ENCODE data around the gene OXLD1.
"Not testable (repeated sequence)": the region's sequence is repeated elsewhere in the genome, so short reads cannot be mapped to it uniquely, and the experiment has no call there.

The OXLD1 gene

DNA sequence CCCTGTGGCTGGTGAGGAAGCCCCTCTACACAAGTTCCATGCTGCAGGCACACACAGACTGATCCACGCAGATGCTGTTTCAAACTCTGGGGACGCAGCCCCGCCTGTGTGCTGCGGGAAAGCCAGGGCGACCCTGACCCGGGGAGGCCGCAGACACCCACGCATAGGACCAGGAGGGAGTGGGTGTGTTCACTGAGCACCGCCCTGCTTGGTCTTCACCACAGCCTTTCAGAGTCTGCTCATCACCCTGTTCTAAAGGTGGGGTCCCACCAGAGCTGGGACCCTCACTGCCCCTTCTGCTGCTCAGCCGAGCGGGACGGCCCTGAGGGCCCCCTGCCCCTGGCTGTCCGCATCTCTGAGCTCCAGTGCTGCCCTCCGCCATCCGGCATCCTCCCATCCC lies 21.9 kb downstream of the OXLD1 start:
- DNase-seq, result no peak
- TF ChIP-seq POLR2A (IDR thresholded peaks at IDR 0.05; ENCODE audit: low read length) (no peak), GATA1 (IDR thresholded peaks at IDR 0.05; ENCODE audit: low read depth, low read length) (no peak)

DNA sequence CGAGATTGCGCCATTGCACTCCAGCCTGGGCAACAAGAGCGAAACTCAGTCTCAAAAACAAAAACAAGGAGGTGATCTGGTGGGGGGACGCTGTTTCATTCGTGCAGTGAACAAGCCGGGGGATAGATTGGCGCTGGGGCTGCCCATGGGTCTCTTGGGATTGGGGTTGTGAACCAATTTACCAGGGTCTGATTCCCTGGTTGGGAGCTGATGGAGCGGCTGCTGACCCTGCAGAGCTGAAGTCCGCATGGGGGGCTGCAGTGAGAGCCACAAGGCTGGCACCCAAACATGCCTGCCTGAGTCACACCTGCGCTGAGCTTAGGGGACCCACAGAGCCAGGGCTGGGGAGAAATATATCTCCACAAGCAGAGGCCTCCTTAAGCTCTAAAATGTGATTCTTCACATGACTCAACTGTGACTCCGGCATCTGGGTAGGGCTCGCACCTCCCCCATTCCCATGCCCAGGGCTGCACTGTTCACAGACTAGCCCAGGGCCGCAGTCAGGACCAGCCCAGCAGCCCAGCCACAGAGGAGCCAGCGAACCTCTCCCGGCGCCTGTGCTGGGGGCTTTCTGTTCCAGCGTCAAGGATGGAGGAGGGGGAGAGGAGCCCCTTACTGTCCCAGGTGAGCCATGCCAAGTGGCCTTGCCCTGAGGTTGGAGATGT lies 24.4 kb downstream of the OXLD1 start:
- TF ChIP-seq POLR2A (IDR thresholded peaks at IDR 0.05; ENCODE audit: low read length) (no peak), GATA1 (IDR thresholded peaks at IDR 0.05; ENCODE audit: low read depth, low read length) (no peak)

DNA sequence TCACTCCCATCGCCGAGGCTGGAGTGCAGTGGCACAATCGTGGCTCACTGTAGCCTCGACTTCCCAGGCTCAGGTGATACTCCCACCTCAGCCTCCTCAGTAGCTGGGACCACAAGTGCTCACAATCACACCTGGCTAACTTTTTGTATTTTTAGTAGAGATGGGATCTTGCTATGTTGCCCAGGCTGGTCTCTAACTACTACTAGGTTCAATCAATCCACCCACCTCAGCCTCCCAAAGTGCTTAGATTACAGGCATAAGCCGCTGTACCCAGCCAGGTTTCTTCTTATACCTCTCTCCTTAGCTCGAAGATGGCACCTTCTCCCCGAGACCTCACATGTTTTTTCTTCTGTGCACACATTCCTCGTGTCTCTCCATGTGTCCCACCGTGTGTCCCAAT lies 26.4 kb downstream of the OXLD1 start:
- TF ChIP-seq GATA1 (IDR thresholded peaks at IDR 0.05; ENCODE audit: low read depth, low read length) (no peak), POLR2A (IDR thresholded peaks at IDR 0.05; ENCODE audit: low read length) (no peak)
- DNase-seq, result no peak

More for the DNA sequence above, 24.4 kb downstream of the OXLD1 start:
- DNase-seq, result peak in 1 of 2 experiments; percentile 28

DNA sequence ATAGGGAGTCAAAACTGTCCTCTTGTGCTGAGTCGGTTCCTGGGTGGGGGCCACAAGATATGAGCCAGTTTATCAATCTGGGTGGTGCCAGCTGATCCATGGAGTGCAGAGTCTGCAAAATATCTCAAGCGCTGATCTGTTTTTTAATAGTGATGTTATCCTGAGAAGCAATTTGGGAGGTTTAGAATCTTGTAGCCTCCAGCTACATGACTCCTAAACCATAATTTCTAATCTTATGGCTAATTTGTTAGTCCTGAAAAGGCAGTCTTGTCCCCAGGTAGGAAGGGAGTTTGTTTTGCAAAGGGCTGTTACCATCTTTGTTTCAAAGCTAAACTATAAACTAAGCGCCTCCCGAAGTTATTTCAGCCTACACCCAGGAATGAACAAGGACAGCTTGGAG lies 27.7 kb downstream of the OXLD1 start:
- TF ChIP-seq GATA1 (IDR thresholded peaks at IDR 0.05; ENCODE audit: low read depth, low read length) (no peak), POLR2A (IDR thresholded peaks at IDR 0.05; ENCODE audit: low read length) (no peak)
- peak; percentile 43 to 64 for DNase-seq

DNA sequence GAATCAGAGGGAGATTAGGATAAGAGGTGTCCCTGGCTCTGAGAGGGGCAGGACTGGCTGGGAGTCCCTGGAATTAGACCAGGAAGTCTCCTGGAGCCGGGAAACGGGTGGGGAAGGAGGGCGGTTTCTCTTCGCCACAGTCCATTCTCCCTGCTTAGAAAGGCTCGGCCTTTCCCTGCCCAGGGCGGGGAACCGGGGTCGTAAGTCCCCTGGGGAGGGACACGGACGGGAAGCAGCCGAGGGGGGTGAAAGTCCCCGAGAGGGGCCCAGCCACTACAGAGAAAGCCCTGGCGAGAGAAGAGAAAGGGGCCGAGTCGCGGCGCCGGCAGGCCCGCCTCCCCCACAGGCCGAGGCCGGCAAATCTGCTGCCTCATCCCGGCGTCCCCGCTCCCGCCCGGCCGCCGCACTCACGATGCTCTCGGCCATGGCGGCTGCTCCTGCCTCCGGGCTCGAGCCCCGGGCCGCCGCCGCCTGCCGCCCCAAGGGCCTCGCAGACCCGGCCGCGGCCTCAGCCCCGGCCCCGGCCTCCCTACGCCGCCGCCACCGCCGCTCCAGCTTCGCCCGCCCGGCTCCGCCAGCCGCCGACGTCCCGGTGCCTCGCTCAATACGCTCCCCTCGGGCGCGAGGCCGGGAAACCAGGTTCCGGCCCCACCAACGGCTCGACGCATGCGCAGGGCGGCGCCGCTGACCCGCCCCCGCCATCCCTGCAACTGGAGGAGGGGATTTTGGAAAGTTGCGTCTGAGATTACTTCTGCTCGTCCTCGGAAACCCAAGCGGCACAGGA lies 29.7 kb downstream of the OXLD1 start, which contains the start of the genes NPLOC4 and TSPAN10:
Gene NPLOC4 (minus strand): TSS at position 608 of the 784 bp plus-strand sequence. CDS start 182 bp downstream, at position 426.
Gene TSPAN10 (plus strand): TSS at position 692 of the 784 bp plus-strand sequence. CDS start 5,217 bp downstream, outside the sequence.
- peak; percentile 88 to 92 for DNase-seq
- peak; percentile 82 for TF ChIP-seq POLR2A (IDR thresholded peaks at IDR 0.05; ENCODE audit: low read length)
- no peak for TF ChIP-seq GATA1 (IDR thresholded peaks at IDR 0.05; ENCODE audit: low read depth, low read length)

DNA sequence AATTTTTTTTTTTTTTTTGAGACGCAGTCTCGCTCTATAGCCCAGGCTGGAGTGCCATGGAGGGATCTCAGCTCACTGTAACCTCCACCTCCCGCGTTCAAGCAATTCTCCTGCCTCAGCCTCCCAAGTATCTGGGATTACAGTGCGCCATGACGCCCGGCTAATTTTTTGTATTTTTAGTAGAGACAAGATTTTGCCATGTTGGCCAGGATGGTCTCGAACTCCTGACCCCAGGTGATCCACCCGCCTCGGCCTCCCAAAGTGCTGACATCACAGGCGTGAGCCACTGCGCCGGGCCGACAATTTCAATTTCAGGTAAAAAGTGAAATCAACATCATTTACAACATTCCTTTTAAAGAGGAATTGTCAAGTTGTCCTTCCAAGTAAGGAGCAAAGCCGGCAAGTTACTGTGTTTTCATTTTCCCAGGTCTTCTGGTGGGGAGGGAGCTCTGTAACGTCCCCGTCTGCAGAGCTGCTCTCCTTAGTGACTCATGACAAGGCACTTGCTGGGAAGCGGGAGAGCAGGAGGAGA lies 30.4 kb downstream of the OXLD1 start:
- TF ChIP-seq POLR2A (IDR thresholded peaks at IDR 0.05; ENCODE audit: low read length) (no peak), GATA1 (IDR thresholded peaks at IDR 0.05; ENCODE audit: low read depth, low read length) (no peak)
- peak; percentile 61 to 75 for DNase-seq

DNA sequence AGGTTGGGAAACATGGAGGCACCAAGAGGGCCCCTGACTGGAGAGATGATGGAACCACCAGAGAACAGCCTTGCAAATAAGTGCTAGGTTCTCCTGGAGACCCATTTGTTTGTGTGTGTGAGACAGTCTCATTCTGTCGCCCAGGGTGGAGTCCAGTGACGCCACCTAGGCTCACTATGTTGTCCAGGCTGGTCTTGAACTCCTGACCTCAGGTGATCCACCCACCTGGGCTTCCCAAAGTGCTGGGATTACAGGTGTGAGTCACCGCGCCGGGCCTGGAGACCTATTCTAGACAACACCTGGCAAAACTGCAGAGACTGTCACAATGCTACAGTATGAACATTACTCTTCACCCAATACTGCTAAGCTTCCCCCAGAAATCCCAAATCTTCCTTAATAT lies 31.0 kb downstream of the OXLD1 start:
- TF ChIP-seq GATA1 (IDR thresholded peaks at IDR 0.05; ENCODE audit: low read depth, low read length), result no peak
- TF ChIP-seq POLR2A (IDR thresholded peaks at IDR 0.05; ENCODE audit: low read length), result no peak
- no peak for DNase-seq

DNA sequence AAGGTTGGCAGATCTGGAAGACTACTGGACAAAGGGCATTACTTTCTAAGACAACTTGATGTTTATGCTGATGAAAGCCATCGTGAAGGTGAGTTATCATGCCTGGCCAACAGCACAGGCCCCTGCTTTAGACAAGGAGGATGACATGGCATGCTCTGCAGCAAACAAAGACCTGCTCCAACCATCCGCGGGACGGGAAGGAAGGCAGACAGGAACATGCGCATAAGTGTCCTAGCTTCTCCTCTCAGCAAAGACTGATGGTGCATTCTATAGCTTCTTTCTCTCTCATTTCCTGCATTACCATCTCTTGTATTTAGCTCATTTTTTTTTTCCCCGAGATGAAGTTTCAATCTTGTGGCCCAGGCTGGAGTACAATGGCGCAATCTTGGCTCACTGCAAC lies 34.9 kb downstream of the OXLD1 start:
- DNase-seq, result no peak
- TF ChIP-seq GATA1 (IDR thresholded peaks at IDR 0.05; ENCODE audit: low read depth, low read length) (no peak), POLR2A (IDR thresholded peaks at IDR 0.05; ENCODE audit: low read length) (no peak)

DNA sequence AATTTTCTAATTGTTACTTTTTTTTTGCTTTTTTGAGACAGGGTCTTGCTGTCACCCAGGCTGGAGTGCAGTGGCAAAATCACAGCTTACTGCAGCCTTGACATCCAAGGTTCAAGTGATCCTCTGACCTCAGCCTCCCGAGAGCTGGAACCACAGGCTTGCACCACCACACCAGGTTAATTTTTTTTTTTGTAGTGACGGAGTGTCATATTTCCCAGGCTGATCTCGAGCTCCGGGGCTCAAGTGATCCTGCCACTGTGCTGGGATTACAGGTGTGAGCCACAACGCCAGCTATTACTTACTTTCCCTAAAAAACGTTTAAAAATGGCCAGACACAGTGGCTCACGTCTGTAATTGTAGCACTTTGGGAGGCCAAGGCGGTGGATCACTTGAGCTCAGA lies 36.1 kb downstream of the OXLD1 start:
- TF ChIP-seq GATA1 (IDR thresholded peaks at IDR 0.05; ENCODE audit: low read depth, low read length) (no peak), POLR2A (IDR thresholded peaks at IDR 0.05; ENCODE audit: low read length) (no peak)
- DNase-seq, result no peak

DNA sequence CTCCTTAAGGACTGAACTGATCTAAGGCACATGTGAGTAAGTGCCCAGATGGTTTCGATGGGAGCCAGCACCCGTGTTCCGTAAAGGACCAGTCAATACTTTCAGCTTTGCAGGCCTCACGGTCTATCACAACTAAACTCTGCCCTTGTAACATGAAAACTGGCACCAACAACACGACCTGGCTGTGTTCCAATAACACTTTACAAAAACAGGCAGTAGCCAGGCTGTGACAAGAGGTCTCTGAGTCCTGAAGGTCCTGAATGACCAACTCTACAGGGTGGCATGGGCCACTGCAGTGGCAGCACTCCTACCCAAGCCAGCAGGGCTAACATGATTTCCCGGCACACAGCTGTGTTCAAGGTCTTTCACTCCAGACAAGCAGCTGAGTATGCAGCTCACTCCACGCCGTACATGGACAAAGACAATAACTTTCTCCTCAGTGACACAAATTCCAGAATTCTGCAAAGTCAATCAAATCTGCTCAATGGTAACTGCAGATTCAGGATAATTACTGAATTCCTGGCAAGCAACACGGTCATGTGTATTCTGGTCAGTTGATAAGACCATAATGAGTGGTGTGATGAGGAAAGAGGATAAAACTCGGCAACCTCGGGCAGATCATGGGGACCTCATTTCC lies 44.8 kb downstream of the OXLD1 start:
- no peak for DNase-seq
- no peak for TF ChIP-seq GATA1 (IDR thresholded peaks at IDR 0.05; ENCODE audit: low read depth, low read length)
- no peak for TF ChIP-seq POLR2A (IDR thresholded peaks at IDR 0.05; ENCODE audit: low read length)

DNA sequence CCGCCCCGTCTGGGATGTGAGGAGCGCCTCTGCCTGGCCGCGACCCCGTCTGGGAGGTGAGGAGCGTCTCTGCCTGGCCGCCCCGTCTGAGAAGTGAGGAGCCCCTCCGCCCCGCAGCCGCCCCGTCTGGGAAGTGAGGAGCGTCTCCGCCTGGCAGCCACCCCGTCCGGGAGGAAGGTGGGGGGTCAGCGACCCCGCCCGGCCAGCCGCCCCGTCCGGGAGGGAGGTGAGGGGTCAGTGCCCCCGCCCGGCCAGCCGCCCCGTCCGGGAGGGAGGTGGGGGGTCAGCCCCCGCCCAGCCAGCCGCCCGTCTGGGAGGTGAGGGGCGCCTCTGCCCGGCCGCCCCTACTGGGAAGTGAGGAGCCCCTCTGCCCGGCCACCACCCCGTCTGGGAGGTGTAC lies 48.1 kb downstream of the OXLD1 start:
- DNase-seq, result not testable (repeated sequence)

DNA sequence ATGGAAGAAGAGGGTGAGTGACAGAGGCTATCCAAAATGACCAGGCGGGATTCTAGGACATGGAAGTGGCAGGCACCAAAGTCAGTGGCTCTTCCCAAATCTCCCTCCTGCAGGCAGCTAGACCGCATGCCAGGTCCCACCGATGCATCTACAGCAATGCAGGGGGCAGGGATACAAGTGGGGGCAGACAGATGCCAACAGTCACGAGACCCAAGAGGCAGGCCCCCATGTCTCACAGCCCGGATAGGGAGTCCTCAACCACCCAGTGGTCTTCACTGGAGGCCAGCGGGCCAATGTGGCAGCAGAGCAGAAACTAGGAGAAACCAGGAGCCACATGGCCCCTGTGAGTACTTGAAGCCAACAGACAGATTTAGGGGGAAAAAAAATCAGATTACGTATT lies 49.5 kb downstream of the OXLD1 start:
- DNase-seq, result no peak
- no peak for TF ChIP-seq GATA1 (IDR thresholded peaks at IDR 0.05; ENCODE audit: low read depth, low read length)
- TF ChIP-seq POLR2A (IDR thresholded peaks at IDR 0.05; ENCODE audit: low read length), result no peak

DNA sequence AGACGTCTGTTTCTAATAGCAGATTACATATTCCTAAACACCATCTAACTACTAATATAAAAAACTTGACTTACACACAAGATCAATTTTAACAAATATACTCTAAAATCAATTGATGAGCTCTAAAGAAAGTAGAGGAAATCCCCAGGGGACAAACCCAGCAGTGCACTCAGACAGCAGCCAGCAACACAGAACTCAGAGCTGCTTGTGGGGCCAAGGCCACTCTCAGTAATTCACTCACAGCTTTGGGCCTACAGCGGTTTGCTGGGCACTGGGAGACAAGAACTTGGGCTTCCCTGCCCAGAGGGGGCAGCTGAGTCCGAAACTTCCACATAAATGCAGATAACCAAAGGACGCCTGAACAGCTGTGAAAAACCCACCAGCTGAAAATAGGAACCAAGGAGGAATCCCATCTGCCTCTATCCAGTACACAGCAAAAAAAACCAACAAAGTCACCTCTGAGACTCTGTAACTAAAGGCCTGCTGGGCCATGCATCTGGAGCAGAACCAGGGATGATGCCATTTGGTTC lies 50.9 kb downstream of the OXLD1 start:
- TF ChIP-seq POLR2A (IDR thresholded peaks at IDR 0.05; ENCODE audit: low read length) (no peak), GATA1 (IDR thresholded peaks at IDR 0.05; ENCODE audit: low read depth, low read length) (no peak)
- no peak for DNase-seq
